ENCODE measurements around the gene SERPINA1. TPM values are rescaled to one million over a fixed set of nuclear protein-coding genes. Genes with fewer than 3 reads are reported as not detected.

Gene SERPINA1
- total and polyA plus RNA-seq, 2 of the 13 experiments (the other 11 are each of a cell fraction or from before 2014, with no cell fraction given): 3,266 to 11,015 TPM

DNA sequence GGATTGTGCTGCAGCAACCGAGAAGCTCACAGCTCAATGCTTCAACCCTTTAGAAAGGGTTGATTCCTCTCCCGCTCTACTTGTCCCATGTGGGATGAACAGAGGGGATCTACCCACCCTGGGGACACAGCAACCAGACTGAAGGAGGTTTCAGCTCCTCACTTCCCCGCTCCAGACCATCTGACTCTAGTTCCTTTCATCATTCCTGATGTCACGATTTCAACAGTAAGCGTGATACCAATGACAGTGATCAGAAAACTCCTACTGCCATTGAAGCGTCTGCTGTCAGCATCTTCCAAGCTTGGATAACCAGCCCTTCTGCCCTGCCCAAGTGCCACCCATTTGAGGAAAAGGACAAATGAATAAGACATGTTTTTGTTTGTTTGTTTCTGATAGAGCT is 14.3 kb downstream of the SERPINA1 start:
- no peak overlapping the region for H3K4me2 ChIP-seq (ENCODE audit: low read depth, low read length)
- ATAC-seq (no peak), FAIRE-seq (no peak), DNase-seq (ENCODE audit: low spot score) (no peak)
- peaks cover 5 to 10% of the 10 kb centered on the region in 2 experiments; a peak in 4 of 5 replicates for H3K36me3 ChIP-seq (replicated peaks in 1 of 2; ENCODE audit: control insufficient read depth in 1 of 2, insufficient read depth in 2 of 2, low read length in 2 of 2)
- peaks cover 100% of the 10 kb centered on the region for H3K4me1 ChIP-seq (ENCODE audit: insufficient read depth, low read length)
- H3K4me3 ChIP-seq (replicated peaks in 1 of 3; ENCODE audit: insufficient read depth in 1 of 3, low read depth in 2 of 3, low read length in 3 of 3): no peak overlapping the region
- no TSS peak for BruUV-seq (replicated peaks)
- no peak overlapping the region for H3K9ac ChIP-seq (ENCODE audit: insufficient read depth, low read depth, low read length)
- ChIA-PET CTCF (ENCODE audit: low intra/inter-chr PET ratio, low total read pairs) (no interaction called here), POLR2A (interaction anchor here (1.1 to 3.6 kb wide), 8 partner anchors 9 to 57 kb away, joined by 3 to 88 read pairs (median 8); partner anchors contain the start of gene SERPINA1)
- WGBS (ENCODE audit: low lambda C conversion rate): 76% methylated on average over 6 of the region's 6 CpGs
- intact Hi-C loops (cut with micrococcal nuclease; ENCODE audit: unreplicated experiment): loop anchor here (10.0 kb wide), 1 partner anchor 239 kb away; no protein-coding TSS in a partner anchor
- H3K27me3 ChIP-seq (ENCODE audit: control insufficient read depth in 1 of 2, insufficient read depth in 2 of 2, low read length in 2 of 2): no peaks in the 10 kb centered on the region
- H2AFZ ChIP-seq (ENCODE audit: low read length): no peak overlapping the region
- peaks cover 24% of the 10 kb centered on the region for H4K20me1 ChIP-seq (ENCODE audit: insufficient read depth, low read length)
- H3K9me3 ChIP-seq (ENCODE audit: low read length): no peaks in the 10 kb centered on the region
- in situ Hi-C loops (cut with HindIII; ENCODE audit: extremely low pct_ligation_motif_present, low pct_unique_long_range_greater_than_20kb): no loop called here
- H3K27ac ChIP-seq (ENCODE audit: extremely low read length, insufficient read depth, low read length): no peak overlapping the region
- no peaks in the 10 kb centered on the region for H3K79me2 ChIP-seq (ENCODE audit: insufficient read depth, low read length)
- TF ChIP-seq ZNF510 (CRISPR knock-in tag; IDR thresholded peaks at IDR 0.05; ENCODE audit: low read depth): no peak
- no peak for TF ChIP-seq PTBP1 (IDR thresholded peaks at IDR 0.05; ENCODE audit: low read depth, low read length, poor library complexity, severe bottlenecking)
- TF ChIP-seq TBX2 (CRISPR knock-in tag; IDR thresholded peaks at IDR 0.05; ENCODE audit: borderline replicate concordance): no peak
- no peak for TF ChIP-seq TCF7L2 (IDR thresholded peaks at IDR 0.05; ENCODE audit: low read depth, low read length)
- TF ChIP-seq, protein P1, sequence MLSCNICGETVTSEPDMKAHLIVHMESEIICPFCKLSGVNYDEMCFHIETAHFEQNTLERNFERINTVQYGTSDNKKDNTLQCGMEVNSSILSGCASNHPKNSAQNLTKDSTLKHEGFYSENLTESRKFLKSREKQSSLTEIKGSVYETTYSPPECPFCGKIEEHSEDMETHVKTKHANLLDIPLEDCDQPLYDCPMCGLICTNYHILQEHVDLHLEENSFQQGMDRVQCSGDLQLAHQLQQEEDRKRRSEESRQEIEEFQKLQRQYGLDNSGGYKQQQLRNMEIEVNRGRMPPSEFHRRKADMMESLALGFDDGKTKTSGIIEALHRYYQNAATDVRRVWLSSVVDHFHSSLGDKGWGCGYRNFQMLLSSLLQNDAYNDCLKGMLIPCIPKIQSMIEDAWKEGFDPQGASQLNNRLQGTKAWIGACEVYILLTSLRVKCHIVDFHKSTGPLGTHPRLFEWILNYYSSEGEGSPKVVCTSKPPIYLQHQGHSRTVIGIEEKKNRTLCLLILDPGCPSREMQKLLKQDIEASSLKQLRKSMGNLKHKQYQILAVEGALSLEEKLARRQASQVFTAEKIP (CRISPR knock-in tag; IDR thresholded peaks at IDR 0.05; ENCODE audit: borderline replicate concordance): no peak
- no peak for TF ChIP-seq HNRNPL (IDR thresholded peaks at IDR 0.05; ENCODE audit: low read depth, low read length)
- no peak for TF ChIP-seq AHDC1 (CRISPR knock-in tag; IDR thresholded peaks at IDR 0.05; ENCODE audit: borderline replicate concordance)
- TF ChIP-seq GABPB1 (CRISPR knock-in tag; IDR thresholded peaks at IDR 0.05): no peak
- no peak for TF ChIP-seq SIX4 (CRISPR knock-in tag; IDR thresholded peaks at IDR 0.05)
- TF ChIP-seq TEAD2 (CRISPR knock-in tag; IDR thresholded peaks at IDR 0.05): no peak
- no peak for TF ChIP-seq NCOA5 (CRISPR knock-in tag; IDR thresholded peaks at IDR 0.05)
- no peak for TF ChIP-seq NFATC3 (CRISPR knock-in tag; IDR thresholded peaks at IDR 0.05)
